ENCODE results near the gene WNT11.

GRCh38 chr11:76173663-76174062, 32.6 kb downstream of the WNT11 start:
- TF ChIP-seq CTCF (conservative IDR thresholded peaks at IDR 0.05) (no peak), EZH2 (IDR thresholded peaks at IDR 0.05; ENCODE audit: low read depth) (no peak)

Data from PC-9 (cell line).